HG03139 (cell line): ENCODE results near the gene GPRC5B.

Experiments
- ATAC-seq: cut with Tn5 transposase; IDR thresholded peaks from one replicate; pipeline ENCODE4 v1.9.1; 2021; ENCODE audit not compliant: unreplicated experiment

GPRC5B gene

DNA sequence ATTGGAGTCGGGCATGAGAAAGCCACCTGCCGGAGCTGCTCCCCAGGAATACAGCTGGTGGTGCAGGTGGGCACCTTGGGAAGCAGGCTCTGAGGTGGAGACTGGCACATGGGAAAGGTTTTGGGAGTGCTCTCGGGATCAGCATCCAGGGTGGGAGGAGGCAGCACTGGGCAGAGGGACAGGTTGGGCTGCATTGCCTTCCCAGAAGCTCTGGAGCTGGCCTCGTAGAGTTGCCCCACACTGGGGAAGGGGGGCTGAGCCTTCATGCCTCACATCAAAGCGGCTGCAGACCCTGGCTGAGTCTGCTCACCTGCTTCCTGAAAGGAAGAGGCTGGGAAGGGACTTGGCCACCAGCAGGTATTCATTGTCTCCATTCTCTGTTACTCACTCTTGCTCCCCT, 13.5 kb upstream of the GPRC5B start:
- ATAC-seq = no peak

DNA sequence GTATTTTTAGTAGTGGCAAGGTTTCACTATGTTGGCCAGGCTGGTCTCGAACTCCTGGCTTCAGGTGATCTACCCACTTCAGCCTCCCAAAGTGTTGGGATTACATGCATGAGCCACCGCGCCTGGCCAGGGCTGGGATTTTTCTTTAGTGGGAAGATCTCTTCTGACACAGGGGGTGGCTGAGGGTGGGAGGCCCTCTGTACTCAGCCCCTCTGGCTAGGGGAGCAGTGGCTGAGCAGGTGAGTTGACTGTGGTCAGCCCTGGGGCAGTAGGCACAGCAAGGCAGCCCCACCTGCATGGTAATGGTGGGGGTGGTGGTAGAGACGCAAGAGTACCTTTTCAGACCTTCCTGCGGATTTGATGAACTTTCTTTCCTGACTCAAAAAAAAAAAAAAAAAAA, 12.3 kb upstream of the GPRC5B start:
- no peak for ATAC-seq

DNA sequence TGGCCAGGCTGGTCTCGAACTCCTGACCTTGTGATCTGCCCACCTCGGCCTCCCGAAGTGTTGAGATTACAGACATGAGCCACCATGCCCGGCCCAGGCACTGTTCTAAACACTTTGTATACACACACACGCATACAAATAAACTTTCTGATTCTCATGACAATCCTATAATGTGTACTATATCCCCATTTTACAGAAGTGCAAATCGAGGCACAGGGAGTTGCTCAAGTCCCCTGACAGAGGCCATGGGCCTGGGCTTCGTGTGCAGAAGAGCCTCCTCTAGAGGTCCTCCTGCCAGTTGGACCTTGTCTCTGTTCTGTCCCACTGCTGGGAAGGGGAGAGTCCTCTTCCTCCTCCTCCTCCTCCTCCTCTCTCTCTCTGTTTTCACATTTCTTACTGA, 9.9 kb upstream of the GPRC5B start:
- no peak for ATAC-seq

DNA sequence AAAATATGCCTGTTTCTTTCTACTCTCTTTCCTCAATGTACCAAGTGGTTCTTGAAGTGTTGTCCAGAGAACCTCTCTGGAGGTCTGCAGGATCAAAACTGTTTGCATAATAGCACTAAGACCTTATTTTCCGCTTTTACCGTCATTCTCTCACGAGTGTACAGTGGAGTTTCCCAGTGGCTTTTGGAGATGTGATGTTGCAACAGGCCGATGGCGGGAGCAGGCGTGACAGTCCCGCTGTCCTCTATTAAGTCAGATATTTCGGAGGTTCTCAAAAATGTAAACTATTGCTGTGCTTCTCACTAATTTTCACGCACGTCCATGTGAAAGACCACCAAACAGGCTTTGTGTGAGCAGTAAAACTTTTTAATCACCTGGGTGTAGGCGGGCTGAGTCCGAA, 8.3 kb upstream of the GPRC5B start:
- ATAC-seq = no peak

DNA sequence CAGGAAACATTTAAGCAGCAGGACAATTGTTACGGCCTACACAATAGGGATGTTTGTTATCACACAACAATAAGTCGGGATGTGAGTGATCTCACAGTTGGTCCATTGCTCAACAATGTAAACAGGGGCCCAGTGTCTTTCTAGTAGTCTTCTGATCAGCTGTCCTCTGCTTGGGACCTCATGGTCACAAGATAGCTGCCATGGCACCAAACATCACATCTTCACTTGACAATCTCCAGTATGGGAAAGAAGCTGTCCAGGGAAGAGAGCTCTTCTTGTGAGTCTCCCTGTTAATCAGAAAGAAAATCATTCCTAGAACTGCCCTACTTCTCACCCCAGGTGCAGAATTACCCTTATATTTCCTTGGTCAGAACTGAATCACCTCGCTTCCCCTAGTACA, 6.3 kb upstream of the GPRC5B start:
- no peak for ATAC-seq

DNA sequence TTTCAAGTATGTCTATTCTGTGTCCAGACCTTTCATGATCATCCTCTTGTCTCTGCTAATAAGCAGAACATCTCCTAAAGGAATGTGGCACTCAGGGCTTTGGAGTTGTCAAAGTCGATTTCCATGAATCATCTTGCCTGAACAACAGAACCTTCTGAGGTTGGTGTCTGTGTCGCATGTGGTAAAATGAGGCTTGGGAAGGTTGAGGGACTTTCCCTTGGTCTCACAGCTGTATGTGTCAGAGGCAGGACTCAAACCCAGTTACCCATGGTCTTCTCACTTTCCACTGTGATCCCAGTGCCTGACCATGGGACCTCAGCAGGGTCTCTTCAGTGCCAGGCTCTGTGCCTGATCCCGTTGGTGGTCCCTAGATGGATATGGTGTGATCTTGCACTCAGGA, 4.2 kb upstream of the GPRC5B start:
- ATAC-seq = no peak

DNA sequence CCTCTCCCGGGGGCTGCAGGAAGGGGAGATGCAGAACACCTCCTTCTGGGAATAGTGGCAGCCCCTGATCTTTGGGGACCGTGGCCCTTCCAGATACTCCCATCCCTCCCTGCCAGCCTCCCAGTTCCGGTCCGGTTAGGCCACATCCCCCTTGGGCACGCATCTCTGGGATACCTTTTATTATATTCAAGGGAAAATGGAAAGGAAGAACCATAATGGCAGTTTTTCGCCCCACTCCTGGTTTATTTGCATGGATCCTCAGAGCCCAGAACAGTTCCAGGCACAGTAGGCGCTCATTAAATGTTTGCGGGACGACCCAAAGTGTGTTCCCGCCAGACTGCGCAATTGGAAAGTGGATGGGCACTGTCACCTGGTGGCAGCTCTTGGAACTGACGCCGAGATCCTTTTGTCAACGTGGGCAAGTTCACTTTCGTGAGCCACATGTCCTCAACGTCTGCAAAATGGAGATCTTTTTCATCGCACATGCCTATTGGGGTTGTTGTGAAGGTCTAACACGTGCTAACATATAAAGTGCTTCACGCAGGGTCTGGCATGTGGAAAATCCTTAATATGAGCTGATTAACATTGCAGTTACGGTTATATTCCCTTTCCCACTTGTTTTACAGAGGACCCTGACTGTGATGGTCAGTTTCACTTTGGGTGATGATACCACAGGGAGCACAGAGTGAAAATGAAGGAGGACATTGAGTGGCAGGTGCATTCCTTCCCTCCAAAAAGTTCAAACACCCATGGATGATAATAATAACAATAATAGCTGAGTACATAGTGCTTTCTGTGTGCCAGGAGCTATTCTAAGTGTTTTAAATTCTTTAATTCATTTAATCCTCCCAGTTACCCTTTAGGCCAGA, 1.7 kb upstream of the GPRC5B start:
- ATAC-seq = peak; percentile 65

DNA sequence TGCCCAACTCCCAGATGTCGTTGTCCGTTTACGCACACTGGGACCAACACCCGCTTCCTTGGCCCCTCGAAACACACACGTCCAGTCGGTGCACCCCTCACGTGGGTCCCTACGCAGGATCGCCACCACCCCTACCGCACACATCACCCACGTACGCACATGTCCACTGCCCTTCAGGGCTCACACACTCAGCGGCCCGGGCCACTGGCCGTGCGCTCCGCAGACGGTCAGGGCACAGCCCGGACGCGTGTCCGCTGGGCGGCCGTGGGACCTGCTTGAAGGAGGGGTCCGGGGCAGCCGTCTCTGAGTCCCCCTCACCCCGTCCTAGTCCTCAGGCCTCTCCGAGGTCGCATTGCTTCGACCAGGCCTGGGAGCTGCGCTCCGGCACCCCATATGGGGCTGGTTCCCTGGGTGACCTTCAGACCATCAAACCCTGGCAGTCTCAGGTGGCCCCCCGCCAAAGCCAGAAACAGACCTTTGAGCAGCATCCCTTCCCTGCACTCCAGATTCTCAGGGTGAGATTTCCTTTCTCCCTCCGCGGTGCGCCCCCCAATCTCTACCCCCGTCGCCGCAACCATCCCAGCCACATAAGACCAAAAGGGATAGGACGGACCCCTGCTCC, 914 bp upstream of the GPRC5B start:
- ATAC-seq = no peak

DNA sequence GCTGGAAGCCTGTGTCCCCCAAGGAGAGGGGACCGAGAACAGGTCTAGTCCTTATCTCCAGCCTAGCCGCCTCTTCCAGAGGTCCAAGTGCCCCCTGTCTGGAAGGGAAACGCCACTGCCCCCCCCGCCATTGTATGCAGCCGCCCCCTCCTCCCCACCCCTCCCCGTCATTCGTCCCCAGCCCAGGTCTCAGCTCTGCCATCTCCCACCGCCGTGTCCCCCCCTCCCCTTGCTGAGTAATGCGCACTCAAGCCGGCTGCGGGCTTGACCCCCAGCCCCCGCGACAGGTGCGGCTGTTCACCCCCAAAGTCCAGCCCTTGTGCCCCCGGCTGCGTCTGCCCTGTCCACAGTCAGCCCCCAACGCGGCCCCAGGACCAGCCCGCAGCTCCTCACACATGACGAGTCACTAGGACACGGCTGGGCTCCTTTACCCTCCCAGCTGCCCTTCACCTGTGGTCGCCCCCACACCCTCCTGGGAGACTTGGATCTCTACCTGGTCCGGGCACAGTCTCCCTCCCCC, 622 bp downstream of the GPRC5B start:
- ATAC-seq = no peak

DNA sequence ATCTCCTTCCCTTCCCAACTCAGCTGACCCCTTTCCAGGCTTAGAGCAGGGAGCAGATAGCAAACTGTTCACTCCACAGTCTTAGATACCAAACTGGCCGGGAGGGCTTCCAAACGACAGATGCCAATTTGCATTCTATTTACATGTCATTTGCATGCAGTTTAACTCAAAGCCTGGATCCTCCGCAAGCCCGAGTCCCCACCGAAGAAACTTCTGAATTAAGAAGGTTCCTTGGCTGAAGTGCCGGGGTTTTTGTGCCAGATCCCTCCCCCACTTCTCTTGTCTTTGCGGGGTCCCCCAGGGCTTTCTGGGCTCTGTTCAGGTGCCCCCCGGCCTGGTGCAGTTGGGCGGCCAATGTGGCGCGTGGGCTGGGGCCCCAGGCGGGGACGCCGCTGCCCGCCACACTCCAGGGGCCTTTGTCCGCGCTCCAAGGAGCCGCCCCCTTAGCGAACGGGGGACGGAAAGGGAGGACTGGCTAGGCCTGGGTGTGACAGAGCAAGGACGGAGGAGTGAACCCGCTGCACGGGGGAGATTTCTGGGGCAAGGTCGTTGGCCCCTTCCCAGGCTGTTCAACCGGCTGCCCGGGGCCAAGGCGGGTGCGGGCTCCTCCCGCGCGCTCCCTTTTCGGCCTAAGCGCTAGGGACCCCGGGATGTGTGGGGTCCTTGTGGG, 1.2 kb downstream of the GPRC5B start:
- ATAC-seq = no peak

DNA sequence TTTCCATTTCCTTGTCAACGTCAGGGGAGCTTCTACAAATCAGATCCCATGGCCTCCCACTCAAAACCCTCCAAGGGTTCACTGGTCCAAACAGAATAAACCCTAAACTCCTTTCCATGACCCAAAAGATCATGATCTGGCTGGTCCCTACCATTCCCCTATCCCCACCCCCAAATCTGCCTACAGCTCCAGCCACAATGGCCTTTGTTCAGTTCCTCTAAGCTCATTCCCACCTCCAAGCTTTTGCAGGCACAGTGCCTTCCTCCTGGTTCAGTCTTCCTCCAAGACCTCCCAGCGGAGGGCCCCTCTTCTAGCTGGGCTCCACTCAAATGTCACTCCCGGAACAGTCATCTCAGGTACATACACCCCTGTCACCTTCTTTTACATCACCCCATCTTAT, 2.0 kb downstream of the GPRC5B start:
- ATAC-seq = no peak

DNA sequence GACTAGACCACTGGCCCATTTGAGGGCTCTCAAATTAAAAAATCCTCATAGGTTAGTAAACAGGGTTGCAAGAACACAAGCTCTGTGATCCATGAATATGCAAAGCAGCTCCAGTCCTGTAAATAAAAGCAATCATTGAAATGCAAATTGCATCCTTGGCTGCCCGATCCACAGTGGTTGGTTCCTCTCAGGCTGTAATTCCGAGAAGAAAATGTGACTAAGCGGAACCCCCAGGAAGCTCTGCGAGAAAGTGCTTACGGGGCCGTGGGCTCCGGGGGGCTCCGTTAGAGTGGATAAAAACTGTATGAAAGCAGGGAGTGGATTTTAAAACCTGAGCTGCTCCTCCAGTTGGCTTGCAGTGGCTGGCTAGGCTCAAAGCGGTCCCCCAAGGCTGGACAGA, 2.5 kb downstream of the GPRC5B start:
- no peak for ATAC-seq

DNA sequence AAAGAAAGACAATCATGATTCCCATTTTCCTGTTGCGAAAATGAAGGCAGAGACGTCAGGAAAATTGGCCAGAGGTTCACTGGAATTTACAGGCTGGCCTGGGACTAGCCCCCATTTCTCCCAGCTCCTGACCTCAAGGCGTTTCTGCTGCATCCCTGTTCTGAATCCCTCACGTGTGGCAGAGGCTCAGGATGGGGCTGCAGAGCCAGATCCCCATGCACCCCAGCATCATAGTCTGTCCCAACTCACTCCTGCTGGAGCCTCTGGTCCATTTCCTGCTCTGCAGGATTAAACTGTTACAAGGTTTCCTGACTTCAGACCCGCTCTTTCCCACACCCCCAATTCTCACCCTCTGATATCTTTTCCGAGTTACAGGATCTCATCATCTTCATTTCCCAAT, 2.9 kb downstream of the GPRC5B start:
- ATAC-seq = no peak

DNA sequence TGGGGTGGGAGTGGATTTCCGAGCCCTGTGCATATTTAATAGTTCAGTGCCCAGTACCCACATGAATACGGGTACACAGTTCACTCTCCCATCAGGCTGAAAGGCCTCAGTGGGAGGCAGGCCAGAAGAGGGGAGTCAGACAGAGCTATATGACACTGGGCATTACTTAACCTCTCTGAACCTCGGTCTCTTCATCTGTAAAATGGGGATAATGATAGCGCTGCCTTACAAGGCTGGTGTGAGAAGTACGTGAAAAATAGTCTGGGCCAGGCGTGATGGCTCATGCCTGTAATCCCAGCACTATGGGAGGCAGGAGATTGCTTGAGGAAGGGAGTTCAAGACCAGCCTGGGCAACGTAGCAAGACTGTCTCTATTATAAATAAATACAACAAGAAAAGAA, 3.6 kb downstream of the GPRC5B start:
- ATAC-seq = no peak

DNA sequence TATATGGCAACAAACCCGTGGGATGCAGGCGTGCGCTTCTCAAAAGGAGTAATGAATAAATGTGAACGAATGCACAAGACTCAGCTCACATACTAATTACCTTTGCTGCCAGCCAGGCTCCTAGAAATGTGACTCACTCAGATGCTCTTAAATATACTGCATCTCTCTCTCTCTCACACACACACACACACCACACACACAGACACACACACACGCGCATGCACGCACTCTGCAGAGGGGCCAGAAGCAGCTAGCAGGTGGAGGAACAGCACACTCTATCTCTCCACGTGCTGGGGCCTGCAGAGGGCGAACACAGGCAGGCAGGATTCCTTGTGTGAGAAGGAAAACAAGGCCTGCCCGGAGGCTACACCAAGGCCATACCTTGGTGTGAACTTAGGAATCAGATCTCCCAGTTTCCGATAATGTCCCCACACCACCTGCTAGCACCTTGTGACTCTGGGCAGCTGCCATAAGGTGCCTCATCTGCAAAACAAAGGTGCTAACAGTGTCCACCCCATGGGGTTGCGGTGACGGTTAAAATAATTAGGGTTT, 5.3 kb downstream of the GPRC5B start:
- ATAC-seq = no peak

DNA sequence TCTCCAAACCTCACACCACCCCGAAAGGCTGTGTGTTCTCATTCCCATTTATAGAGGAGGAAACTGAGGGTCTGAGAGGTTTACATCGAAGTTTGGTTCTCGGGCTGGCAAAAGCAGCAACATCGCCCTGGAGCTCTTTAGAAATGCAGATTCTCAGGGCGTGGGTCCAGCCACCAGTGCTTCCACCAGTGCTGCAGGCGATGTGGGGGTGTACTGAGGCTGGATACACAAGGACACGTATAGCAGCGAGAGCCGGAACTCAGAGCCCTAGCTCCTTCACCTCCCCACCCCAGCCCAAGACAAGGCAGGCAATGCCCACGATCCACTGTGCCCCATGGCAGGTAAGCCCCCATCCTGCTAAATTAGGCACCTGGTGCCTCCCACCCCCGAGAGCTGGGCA, 5.9 kb downstream of the GPRC5B start:
- ATAC-seq = no peak

DNA sequence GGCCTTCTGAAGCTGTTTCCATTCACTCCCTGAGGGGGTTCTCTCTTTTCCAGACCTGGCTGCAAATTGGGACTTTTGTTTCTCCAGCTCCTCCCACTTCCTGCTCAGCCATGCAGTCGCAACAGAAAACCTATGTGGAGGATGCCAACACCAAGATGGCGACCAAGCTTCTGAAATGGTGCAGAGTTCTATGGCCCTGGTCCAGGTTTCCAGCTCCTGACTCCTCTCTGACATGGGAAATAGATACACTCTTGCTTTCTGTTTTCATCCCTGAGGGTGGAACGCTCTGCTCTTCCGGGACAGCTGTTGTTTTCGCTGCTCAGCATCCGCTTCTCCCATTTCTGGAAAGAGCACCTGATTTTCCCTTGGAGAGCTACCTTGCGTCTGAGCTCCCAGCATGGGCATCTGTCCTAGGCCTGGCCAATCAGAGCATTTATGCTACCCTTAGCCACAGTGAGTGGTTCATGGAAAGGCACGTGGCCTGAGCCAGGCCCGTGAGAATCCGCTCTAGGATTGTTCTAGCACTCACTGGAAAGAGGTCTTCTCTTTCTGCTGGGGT, 8.1 kb downstream of the GPRC5B start:
- ATAC-seq = no peak

DNA sequence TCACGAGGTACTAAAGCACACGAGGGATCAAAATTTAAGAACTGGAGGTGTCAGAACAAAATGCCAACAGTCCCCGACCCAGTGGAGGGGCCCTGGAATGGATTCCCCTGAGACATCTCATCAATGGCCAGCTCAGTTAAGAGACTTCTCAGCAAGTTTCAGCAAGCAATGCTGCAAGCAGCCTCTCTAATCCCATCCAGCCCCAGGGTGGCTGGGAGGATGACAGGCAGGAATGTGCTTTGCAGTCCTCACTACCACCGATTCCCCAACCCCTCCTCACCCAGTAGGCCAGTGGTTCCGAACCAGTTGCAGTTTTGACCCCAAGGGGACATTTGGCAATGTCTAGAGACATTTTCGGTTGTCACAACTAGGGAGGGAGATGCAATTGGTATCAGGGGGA, 8.7 kb downstream of the GPRC5B start:
- no peak for ATAC-seq

DNA sequence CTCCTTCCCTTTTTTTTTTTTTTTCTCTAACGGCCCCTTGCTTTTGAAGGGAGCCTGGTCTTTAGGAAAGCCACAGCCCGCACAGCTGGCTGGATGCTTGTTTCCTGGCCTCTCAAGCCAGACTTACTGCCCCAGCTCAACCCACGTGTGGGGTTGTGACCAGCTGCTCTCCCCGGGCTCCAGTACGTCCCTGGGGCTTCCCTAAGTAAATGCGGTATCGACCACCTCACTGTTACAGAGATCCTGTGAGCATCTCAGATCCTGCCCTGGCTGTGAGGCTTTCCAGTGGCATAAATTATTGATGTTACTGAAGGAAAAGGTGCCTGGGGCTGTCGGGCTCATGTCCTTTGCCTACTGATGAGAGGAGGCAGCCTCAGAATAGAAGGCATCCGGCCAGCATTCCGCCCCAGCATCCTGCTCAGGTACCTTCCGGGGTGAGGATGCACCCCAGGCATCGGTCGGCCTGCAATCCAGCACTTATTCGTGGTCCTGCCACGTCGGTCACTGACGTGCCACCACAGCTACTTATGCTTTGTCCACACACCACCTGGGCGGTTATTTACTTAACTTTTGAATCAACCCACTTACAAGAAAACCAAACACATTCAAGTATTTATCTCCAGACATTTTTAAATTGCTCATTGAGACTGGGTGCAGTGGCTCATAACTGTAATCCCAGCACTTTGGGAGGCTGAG, 9.6 kb downstream of the GPRC5B start:
- no peak for ATAC-seq

DNA sequence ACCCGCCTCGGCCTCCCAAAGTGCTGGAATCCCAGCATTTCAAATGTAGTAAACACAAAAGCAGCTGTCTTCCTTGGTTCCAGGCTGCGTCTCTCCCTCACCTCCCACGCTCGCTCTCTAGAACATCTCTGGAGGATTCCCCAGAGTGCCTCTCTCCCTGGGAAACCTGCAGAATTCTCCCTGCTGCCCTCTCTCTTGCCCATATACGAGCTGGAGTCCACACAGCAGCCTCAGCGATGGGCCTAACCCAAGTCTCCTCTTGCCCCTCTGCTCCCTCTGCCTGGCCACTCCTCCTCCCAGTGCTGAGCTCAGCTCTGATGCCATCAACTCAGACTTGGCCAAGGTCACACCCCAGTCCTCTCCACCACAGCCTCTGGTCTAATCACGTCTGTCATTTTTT, 10.6 kb downstream of the GPRC5B start:
- no peak for ATAC-seq

DNA sequence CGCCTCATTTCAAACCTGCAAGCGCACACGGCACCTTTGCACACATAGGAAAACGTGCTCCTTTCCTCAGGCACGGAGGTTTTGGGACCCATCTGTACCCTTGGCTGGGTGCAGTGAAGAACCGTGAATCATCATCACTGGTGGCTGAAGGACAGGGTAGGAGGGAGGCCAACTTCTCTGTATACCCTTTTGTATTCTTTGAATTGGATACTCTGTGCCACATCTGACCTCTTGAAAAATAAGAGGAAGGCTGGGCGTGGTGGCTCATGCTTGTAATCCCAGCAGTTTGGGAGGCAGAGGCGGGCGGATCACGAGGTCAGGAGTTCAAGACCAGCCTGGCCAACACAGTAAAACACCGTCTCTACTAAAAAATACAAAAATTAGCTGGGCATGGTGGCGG, 11.7 kb downstream of the GPRC5B start:
- no peak for ATAC-seq
